Mesenchymal stem cell (in vitro differentiated cells and primary cell): Measurements from ENCODE around the gene KNL1. TPM values are rescaled to one million over a fixed set of nuclear protein-coding genes. Genes with fewer than 3 reads are reported as not detected.

ENCODE experiments used
- small RNA-seq: library from polyadenylated mRNA; stranded (forward); fragments of <200 nt; extraction: miRNeasy Mini kit (QIAGEN cat#:217004); gene quantifications from one replicate; pipeline ENCODE3, GENCODE V24; 2013; ENCODE audit warnings: low read depth

Gene KNL1

Small RNAs within 50 kb of the gene (small RNA-seq; reads per million reads assigned to genes)
- gene RF00017 (not detected), gene RN7SL376P (not detected)
